Fibroblast of the aortic adventitia (primary cell): ENCODE data around the gene CNR2. TPM values are rescaled to one million over a fixed set of nuclear protein-coding genes. Genes with fewer than 3 reads are reported as not detected.

ENCODE experiments used
- DNase-seq: peaks from one replicate; pipeline ENCODE4 v3.0.0-alpha.2; 2010; ENCODE audit warnings: low read depth
- H3K4me3 ChIP-seq: 2 replicates; pipeline ENCODE4 v1.5.1; 2011; ENCODE audit warnings: low read depth, mild to moderate bottlenecking, control low read depth, low read length, moderate library complexity
- total RNA-seq: library from RNA; depleted of rRNA; stranded (reverse); fragments of >200 nt; gene quantifications from 2 replicates; pipeline ENCODE4 v1.2.3, GENCODE V29; 2012; ENCODE audit warnings: low replicate concordance
- TF ChIP-seq, protein P1 (sequence below): IDR thresholded peaks from 2 replicates; pipeline ENCODE4 v1.5.1; 2011; ENCODE audit warnings: mild to moderate bottlenecking, low read length, control low read depth, inconsistent platforms; ENCODE audit not compliant: insufficient read depth

Gene CNR2
- total RNA-seq, 1 donor: under 0.01 TPM

DNA sequence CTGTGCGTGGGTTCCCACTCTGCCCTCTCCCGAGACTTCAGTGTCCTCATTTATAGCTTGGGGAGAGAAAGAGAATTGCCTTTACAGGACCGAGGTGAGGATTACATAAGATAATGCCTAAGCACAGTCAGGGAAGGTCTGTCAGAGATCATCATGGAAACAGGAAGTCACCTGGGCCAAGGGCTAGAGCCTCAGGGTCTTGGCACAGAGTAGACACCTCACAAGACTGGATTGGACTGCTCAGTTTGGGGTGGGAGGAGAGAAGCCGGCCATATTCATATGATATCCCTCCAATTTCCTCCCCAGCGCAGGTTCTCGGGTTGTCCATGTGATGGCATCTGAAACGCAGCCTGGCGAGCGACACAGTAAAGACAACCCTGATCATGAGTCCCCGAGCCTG is 3.8 kb downstream of the CNR2 start:
- H3K4me3 ChIP-seq: no peak overlapping the region
- no peak for DNase-seq
- TF ChIP-seq, protein P1, sequence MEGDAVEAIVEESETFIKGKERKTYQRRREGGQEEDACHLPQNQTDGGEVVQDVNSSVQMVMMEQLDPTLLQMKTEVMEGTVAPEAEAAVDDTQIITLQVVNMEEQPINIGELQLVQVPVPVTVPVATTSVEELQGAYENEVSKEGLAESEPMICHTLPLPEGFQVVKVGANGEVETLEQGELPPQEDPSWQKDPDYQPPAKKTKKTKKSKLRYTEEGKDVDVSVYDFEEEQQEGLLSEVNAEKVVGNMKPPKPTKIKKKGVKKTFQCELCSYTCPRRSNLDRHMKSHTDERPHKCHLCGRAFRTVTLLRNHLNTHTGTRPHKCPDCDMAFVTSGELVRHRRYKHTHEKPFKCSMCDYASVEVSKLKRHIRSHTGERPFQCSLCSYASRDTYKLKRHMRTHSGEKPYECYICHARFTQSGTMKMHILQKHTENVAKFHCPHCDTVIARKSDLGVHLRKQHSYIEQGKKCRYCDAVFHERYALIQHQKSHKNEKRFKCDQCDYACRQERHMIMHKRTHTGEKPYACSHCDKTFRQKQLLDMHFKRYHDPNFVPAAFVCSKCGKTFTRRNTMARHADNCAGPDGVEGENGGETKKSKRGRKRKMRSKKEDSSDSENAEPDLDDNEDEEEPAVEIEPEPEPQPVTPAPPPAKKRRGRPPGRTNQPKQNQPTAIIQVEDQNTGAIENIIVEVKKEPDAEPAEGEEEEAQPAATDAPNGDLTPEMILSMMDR: no peak

DNA sequence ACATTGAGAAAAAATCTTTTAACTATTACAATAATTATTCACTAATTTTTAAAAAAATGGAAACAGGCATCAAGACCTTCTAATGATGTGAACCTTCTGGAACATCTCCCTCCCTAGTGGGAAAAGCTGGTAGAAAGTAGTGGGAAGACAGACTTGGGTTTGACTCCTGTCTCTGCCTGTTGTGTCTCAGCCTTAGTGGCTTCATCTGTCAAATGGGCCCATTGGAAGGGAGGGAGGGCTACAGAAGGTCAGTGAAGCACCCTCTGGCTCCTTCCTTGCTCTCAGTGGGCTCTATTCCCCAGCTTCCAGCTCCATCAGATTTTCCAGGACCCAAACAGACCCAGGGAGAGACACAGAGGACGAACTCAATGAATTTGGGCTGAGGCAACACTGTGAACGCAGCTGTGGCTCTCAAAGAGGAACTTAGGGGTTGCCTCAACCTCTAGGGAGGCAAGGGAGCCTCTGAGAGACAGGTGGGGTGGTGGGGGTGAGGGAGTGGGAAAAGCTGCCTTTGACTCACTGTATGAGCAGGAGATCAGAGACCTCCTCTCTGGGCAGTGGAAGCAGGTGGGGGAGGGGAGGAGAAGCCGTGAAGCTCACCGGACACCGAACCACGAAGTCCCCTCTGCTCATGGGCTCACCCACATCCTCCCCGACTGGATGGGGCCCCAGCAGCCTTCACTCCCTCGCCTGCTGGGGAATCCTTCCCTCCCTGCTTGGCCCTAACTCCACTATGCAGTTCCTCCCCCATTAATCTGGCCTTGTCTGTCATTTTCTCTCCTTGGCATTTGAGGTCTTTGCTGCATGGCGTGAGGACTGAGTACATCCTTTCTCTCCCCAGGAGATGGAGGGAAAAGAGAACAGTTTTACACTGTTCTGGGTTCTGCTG is 4.5 kb downstream of the CNR2 start:
- TF ChIP-seq, protein P1: no peak
- no peak overlapping the region for H3K4me3 ChIP-seq
- DNase-seq: no peak

DNA sequence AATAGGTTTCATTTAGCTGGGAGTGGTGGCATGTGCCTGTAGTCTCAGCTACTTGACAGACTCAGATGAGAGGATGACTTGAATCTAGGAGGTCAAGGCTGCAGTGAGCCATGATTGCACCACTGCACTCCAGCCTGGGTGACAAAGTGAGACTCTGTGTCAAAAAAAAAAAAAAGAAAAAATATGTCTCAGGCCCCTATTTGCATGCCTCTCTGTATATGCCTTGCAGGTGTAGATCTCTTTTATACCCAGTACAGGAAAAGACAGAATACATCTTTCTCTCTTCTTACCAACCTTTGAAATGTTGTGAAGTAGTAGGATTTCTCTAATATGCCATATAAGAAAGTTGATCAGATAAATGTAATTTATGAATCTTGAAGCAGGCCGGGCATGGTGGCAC is 6.4 kb downstream of the CNR2 start:
- TF ChIP-seq, protein P1: no peak
- H3K4me3 ChIP-seq: no peak overlapping the region
- DNase-seq: no peak

DNA sequence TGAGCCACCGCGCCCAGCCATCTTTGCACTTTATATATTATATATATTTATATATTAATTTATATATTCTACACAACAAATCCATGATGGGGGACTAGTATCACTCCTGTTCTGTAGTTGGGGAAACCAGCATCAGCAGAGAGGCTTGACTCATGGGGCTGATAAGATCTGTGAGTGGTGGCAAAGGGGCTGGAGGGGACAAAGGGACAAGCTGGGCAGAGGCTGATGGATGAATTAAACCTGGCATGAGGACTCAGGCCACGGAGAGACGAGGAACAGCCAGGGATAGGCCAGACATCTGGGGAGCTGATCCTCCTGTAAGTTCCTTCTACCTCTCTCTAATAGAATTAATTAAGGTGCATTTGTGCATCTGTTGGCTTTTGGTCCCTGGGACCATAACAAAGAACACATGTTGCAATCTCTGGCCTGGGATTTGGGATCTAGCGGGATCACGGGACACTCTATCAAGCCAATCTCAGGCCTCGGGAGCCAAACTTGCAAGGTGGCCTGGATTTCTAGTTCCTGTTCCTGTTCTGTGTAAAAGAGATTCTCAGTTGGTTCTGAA is 7.6 kb downstream of the CNR2 start:
- TF ChIP-seq, protein P1: no peak
- DNase-seq: no peak
- no peak overlapping the region for H3K4me3 ChIP-seq

DNA sequence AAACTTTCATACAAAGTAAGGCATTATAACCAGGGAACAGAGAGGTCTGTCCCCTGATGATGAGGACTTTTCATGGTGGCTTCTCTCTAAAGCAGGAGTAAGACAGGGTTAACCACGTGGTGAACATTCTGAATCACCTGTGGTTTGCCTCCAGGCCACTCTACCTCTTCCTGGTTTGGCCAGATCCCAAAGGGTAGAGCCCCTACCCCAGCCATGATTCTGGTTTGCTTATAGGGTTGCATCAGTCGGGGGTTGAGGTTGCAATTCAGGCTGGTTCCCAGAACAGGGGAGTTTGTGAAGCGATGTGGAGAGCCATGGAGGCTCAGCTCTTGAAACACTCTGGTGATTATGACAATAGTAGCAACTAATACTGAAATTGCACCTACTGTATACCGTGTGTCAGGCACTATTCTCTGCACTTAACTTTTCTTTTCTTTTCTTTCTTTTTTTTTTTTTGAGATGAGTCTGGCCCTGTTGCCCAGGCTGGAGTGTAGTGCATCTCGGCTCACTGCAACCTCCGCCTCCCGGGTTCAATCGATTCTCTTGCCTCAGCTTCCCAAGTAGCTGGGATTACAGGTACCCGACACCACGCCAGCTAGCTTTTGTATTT is 8.3 kb downstream of the CNR2 start:
- DNase-seq: no peak
- TF ChIP-seq, protein P1: no peak
- H3K4me3 ChIP-seq: no peak overlapping the region

DNA sequence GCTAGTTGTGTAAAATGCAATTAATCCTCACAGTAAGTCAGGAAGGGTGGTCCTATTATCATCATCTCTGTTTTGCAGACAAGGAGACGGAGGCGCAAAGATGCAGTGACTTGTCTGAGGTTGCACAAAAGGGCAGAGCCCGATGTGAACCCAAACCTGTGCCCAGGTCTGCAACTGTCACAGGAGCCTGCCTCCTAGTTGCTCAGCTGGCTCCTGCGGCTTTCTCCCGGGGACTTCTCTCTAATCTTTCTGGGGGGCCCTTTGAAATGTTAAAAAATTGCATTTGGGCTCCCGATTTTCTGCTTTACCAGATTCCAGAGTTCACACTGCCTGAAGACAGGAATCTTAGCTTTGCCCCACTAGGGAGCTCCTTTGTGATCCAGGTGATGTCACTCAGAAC is 9.4 kb downstream of the CNR2 start:
- TF ChIP-seq, protein P1: no peak
- no peak for DNase-seq

More for the DNA sequence above, 9.4 kb downstream of the CNR2 start:
- H3K4me3 ChIP-seq: no peak overlapping the region
